ENCODE results near the gene ULBP2. TPM values are rescaled to one million over a fixed set of nuclear protein-coding genes. Genes with fewer than 3 reads are reported as not detected.
A peak's percentile ranks its signal among the peaks of the same experiment; 100 is the strongest.

Gene ULBP2
- total RNA-seq, 1 experiment from 2014 or later, result not detected

GRCh38 chr6:149934249-149935156, 7.3 kb upstream of the ULBP2 start:
- Mint-ChIP-seq H3K36me3 (ENCODE audit: insufficient read depth in 1 of 3, low read depth in 3 of 3) (peaks cover 0 to 4% (median 3%) of the 10 kb centered on the region in 3 experiments; a peak in 3 of 7 replicates), H3K27me3 (ENCODE audit: low read depth) (peaks cover 97% of the 10 kb centered on the region), H3K4me3 (no peak overlapping the region), H3K9me3 (peaks cover 0 to 5% of the 10 kb centered on the region in 2 experiments; a peak in 1 of 5 replicates), H3K4me1 (peaks cover 6 to 8% of the 10 kb centered on the region in 2 experiments), H3K27ac (no peak overlapping the region)
- Histone ChIP-seq H2BK120ac (ENCODE audit: low read depth, low read length, poor library complexity, severe bottlenecking) (no peak overlapping the region), H2BK5ac (ENCODE audit: insufficient read length, low read length) (no peak overlapping the region), H3K79me1 (ENCODE audit: insufficient read depth, low read depth, low read length, poor library complexity, severe bottlenecking) (no peaks in the 10 kb centered on the region), H2AFZ (ENCODE audit: low read length) (no peak overlapping the region), H3K23ac (ENCODE audit: insufficient read length, low read depth, low read length) (no peak overlapping the region), H3K23me2 (ENCODE audit: insufficient read length, low read depth, low read length, poor library complexity, severe bottlenecking) (peaks cover 6% of the 10 kb centered on the region), H3K79me2 (ENCODE audit: insufficient read depth, low read length) (no peaks in the 10 kb centered on the region), H3K27ac (ENCODE audit: insufficient read length, low read depth, low read length) (no peak overlapping the region), H3K27me3 (ENCODE audit: insufficient read depth, low read length) (peaks cover 44% of the 10 kb centered on the region), H3K14ac (ENCODE audit: insufficient read depth, low read length) (no peak overlapping the region), H4K91ac (ENCODE audit: insufficient read length, low read depth, low read length) (no peak overlapping the region), H3K56ac (ENCODE audit: insufficient read length, low read depth, low read length) (no peak overlapping the region), H4K5ac (ENCODE audit: insufficient read length, low read depth, low read length) (no peak overlapping the region), H4K8ac (replicated peaks; ENCODE audit: insufficient read length, low read depth, low read length) (no peak overlapping the region), H2AK5ac (ENCODE audit: insufficient read length, low read length) (no peak overlapping the region), H2BK15ac (ENCODE audit: low read depth, low read length) (no peak overlapping the region), H3K9me3 (ENCODE audit: control insufficient read depth, low read depth, low read length) (no peaks in the 10 kb centered on the region), H2BK20ac (ENCODE audit: low read depth, low read length, poor library complexity, severe bottlenecking) (no peak overlapping the region), H3K4me2 (ENCODE audit: insufficient read depth, insufficient read length, low read length) (no peak overlapping the region), H3K4me1 (ENCODE audit: insufficient read depth, low read length) (no peaks in the 10 kb centered on the region), H3K18ac (ENCODE audit: insufficient read length, low read depth, low read length) (no peak overlapping the region), H4K20me1 (ENCODE audit: control insufficient read depth, insufficient read depth, insufficient read length) (no peaks in the 10 kb centered on the region), H2BK12ac (ENCODE audit: insufficient read length, low read depth, low read length) (no peak overlapping the region), H3T11ph (ENCODE audit: low read length) (no peak overlapping the region), H3K9ac (ENCODE audit: extremely low read depth, insufficient read length, low read length) (no peak overlapping the region), H3K4ac (ENCODE audit: low read depth, low read length) (no peak overlapping the region)
- TF ChIP-seq CTCF (conservative IDR thresholded peaks at IDR 0.05), result peak; percentile 83
- DNase-seq, result no peak
- no CpG with 5 or more reads among the region's 11 CpGs for WGBS (ENCODE audit: extremely low coverage, insufficient read length, low lambda C conversion rate)

All from H9 (cell line).